Brain microvascular endothelial cell (primary cell): ENCODE measurements around the gene NEK4.
"Not testable (repeated sequence)": the region's sequence is repeated elsewhere in the genome, so short reads cannot be mapped to it uniquely, and the experiment has no call there.

Experiments
- DNase-seq: peaks from one replicate; pipeline ENCODE4 v3.0.0-alpha.2; 2020
- H3K27ac ChIP-seq: fragments of 250-450 bp; sonication (Bioruptor Pico); 2 replicates; pipeline ENCODE4 v1.5.1; 2020; ENCODE audit warnings: mild to moderate bottlenecking, moderate library complexity
- H3K27me3 ChIP-seq: fragments of 250-450 bp; sonication (Bioruptor Pico); replicated peaks from 2 replicates; pipeline ENCODE4 v1.5.1; 2020; ENCODE audit warnings: mild to moderate bottlenecking
- H3K36me3 ChIP-seq: fragments of 250-450 bp; sonication (Bioruptor Pico); replicated peaks from 2 replicates; pipeline ENCODE4 v1.5.1; 2020; ENCODE audit warnings: mild to moderate bottlenecking
- H3K4me3 ChIP-seq: 2 replicates; pipeline ENCODE4 v1.5.1; 2011; ENCODE audit warnings: low read depth, mild to moderate bottlenecking, control low read depth, low read length, moderate library complexity
- in situ Hi-C: cut with HindIII; loops from 2 replicates; pipeline ENCODE4 v1.10.0; 2017; ENCODE audit warnings: low sequenced_read_pairs, low pct_ligation_motif_present
- TF ChIP-seq, protein P1 (sequence below): IDR thresholded peaks from 2 replicates; pipeline ENCODE4 v1.5.1; 2011; ENCODE audit warnings: low read depth, mild to moderate bottlenecking, moderate library complexity, low read length, control low read depth, inconsistent platforms; ENCODE audit errors: missing control alignments

The NEK4 gene

DNA sequence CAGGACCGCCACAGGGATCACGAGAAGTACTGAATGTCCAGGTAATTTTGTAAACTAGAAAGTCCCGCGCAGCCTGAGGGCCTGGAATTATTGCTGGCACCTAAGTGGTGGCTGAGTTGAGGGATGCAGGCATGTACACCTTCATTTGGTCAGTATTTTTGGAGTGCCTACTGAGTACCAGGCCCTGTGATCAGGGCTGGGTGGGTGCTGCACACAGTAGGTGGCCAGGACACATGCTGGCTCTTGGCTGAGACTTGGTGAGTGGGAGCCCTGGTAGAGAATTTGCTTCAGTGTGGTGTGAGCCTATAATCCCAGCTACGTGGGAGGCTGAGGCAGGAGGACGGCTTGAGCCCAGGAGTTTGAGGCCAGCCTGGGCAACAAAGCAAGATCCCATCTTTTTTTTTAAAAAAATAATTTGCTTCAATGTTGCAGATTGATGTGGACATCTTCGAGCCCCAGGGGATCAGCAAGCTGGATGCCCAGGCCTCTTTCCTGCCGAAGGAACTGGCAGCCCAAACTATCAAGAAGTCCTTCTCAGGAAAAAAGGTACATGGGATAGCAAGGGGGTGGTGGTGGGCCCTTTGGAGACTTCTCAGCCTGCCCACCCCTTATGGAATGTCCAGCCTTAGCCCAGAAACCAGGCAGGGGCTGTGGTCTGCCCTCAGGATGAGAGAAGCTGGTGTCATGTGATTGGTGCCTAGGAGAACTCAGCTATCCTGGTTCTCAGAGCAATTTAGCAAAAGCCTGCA lies 9.3 kb upstream of the NEK4 start:
- in situ Hi-C loops: no loop called here
- no peak for DNase-seq
- Histone ChIP-seq H3K36me3 (no peaks in the 10 kb centered on the region), H3K27ac (no peak overlapping the region), H3K4me3 (no peak overlapping the region), H3K27me3 (peaks cover 4% of the 10 kb centered on the region)
- TF ChIP-seq, protein P1, sequence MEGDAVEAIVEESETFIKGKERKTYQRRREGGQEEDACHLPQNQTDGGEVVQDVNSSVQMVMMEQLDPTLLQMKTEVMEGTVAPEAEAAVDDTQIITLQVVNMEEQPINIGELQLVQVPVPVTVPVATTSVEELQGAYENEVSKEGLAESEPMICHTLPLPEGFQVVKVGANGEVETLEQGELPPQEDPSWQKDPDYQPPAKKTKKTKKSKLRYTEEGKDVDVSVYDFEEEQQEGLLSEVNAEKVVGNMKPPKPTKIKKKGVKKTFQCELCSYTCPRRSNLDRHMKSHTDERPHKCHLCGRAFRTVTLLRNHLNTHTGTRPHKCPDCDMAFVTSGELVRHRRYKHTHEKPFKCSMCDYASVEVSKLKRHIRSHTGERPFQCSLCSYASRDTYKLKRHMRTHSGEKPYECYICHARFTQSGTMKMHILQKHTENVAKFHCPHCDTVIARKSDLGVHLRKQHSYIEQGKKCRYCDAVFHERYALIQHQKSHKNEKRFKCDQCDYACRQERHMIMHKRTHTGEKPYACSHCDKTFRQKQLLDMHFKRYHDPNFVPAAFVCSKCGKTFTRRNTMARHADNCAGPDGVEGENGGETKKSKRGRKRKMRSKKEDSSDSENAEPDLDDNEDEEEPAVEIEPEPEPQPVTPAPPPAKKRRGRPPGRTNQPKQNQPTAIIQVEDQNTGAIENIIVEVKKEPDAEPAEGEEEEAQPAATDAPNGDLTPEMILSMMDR: no peak

DNA sequence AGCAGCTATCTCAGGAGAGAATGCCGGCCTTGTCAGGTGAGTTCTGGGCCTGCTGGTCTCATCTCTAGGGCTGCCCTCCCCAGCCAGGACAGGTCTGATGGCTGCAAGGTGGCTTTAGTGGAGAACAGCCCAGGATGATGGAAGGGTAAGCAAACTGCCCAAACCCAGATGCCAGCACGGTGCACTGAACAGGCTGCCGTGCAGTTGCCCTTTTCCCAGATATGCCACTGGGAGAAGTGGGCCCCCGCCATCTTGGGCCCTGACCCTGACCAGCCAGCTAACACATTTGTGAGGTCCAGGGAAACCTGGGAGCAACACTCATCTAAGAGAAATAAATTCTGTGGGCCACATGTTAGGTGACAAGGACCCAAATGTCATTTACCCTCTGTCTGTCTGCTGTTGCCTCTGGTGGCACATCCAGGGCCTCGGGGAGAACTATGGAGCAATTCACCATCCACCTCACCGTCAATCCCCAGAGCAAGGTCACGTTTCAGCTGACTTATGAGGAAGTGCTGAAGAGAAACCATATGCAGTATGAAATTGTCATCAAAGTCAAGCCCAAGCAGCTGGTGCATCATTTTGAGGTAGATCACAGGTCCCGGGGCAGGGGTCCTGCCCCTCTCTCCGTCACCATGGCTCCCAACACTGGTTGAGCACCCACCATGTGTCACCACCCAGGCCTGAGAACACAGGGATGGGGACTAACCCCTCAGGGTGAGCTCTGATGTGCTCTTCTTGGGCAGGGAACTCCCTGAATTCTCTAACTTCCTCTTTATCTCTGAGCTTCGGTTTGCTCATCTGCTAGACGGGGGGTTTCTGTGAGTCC lies 8.5 kb upstream of the NEK4 start:
- in situ Hi-C loops: no loop called here
- Histone ChIP-seq H3K27ac (no peak overlapping the region), H3K36me3 (no peaks in the 10 kb centered on the region), H3K4me3 (no peak overlapping the region), H3K27me3 (peaks cover 4% of the 10 kb centered on the region)
- TF ChIP-seq, protein P1: no peak
- DNase-seq: no peak

DNA sequence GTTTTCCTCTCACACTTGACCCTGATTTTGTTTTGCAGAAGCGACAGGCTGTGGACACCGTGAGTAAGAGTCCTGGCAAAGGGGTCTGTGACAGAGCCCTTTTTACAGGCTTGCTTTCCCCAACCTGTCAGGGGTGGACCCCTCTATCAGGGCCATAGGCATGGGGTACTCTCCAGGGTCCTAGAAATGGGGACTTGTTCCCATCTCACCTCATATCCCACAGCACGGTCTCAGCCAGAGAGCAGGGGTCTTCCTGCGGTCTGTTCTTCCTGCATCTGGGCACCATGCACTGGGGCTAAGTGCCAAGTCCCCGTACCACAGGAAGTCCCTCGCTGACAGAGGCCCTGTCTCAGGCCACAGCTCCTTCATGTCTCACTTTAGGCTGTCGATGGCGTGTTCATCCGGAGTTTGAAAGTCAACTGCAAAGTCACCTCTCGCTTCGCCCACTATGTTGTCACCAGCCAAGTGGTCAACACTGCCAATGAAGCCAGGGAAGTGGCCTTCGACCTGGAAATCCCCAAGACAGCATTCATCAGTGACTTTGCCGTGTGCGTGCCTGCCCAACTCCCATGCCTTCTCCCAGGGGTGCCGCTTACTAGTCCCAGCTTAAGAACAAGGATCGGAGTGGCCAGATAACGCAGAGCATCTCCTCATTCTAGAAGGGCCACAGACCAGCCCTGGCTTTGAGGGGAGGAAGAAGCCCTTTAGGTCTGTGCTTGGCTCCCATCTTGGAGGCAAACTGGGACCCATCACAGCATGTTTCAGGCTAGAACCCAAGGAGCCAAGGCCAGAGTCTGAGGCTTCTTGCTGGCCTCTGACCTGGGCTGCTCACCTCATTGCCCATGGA lies 7.4 kb upstream of the NEK4 start:
- H3K27me3 ChIP-seq: peaks cover 4% of the 10 kb centered on the region
- no peak overlapping the region for H3K4me3 ChIP-seq
- no peak for DNase-seq
- H3K27ac ChIP-seq: no peak overlapping the region
- H3K36me3 ChIP-seq: no peaks in the 10 kb centered on the region
- in situ Hi-C loops: no loop called here
- TF ChIP-seq, protein P1: no peak

DNA sequence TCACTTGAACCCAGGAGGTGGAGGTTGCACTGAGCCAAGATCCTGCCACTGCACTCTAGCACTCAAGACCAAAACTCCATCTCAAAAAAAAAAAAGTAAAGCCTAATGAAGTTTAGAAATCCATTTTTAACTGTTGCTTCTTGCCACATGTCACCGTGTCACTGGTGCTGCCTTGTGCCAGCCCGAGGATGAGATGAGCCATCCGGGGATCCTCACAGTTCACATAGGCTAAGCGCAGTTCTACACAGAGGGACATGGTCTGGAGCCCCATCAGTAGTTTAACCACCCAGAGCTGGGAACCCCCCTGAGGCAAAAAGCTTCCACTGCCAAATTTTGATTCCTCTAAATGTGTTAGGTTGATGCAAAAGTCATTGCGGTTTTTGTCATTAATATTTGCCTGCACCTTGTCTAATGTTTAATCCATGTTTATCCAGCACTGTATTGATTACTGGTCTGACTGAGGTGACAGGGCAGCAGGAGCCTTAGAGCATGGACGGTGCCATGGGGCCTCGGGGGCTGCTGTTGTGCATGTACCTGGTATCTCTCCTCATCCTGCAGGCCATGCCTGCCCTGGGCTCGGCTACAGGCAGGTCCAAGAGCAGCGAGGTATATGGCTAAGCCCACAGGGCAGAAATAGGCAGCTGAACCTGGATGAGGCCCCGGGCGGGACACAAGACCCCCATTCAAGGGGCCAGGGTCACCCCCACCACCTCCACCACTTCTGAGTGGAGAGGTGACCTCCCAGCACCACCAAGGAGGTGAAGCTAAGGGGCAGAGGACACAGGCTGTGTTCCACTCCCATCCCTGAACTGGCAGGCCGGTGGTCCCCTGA lies 6.6 kb upstream of the NEK4 start, which contains the start of gene ITIH1:
Gene ITIH1, plus strand, starts transcription at position 473 of the 832 bp plus-strand sequence. Its CDS starts 17 bp downstream, at position 490.
- no peaks in the 10 kb centered on the region for H3K36me3 ChIP-seq
- H3K27me3 ChIP-seq: peaks cover 4% of the 10 kb centered on the region
- no peak for DNase-seq

DNA sequence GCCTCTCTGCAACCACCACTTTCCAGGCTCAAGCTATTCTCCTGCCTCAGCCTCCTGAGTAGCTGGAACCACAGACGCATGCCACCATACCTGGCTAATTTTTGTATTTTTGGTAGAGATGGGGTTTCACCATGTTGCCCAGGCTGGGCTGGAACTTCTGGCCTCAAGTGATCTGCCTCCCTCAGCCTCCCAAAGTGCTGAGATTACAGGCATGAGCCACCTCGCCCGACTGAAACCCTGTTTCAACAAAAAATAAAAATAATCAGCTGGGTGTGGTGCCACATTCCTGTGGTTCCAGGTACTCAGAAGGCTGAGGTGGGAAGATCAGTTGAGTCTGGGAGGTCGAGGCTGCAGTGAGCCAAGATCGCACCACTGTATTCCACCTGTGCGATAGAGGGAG lies 5.7 kb upstream of the NEK4 start:
- in situ Hi-C loops, H3K27ac ChIP-seq, DNase-seq, H3K27me3 ChIP-seq, H3K36me3 ChIP-seq, H3K4me3 ChIP-seq: not testable (repeated sequence)

More for the DNA sequence above, 6.6 kb upstream of the NEK4 start, which contains the start of gene ITIH1:
- no peak within 1 kb of the TSS for H3K4me3 ChIP-seq
- TF ChIP-seq, protein P1: no peak
- in situ Hi-C loops: no loop called here
- no peak within 1 kb of the TSS for H3K27ac ChIP-seq
